HL-60/S4 treated with phorbol 12-myristate 13-acetate at 8.2 ng/mL for 4 days and 3 days (cell line): ENCODE measurements around the gene LONRF2.

Experiments
- in situ Hi-C: fragments of 300-500 bp; cut with MboI; formaldehyde crosslinking; loops from 2 replicates; pipeline ENCODE4 v1.15.0; 2022; ENCODE audit warnings: low sequenced_read_pairs

The LONRF2 gene

GRCh38 chr2:100276716-100277115 lies 45.6 kb downstream of the LONRF2 start:
- in situ Hi-C loops, result no loop called here

DNA sequence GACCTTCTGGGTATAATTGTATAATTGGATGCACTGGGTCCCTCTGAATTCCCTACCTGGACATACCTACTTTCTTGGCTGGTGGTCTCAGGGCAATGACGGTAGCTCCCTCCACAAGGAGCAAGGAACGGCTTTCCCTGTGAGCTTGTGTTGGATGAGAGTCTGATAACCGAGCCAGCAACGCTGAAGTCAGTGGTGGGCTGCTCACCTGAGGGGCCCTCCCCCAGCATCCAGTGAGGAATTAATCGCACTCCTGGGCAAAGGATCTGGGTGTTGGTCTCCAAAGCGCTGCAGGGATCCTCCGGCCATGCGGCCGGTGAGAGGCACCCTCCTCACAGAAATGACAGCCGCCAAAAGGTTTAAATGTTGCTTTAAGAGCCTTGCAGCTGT lies 47.1 kb downstream of the LONRF2 start:
- in situ Hi-C loops, result no loop called here

GRCh38 chr2:100274566-100275199 lies 47.6 kb downstream of the LONRF2 start:
- in situ Hi-C loops, result loop anchor here (25.0 kb wide), 1 partner anchor 263 kb away; no protein-coding TSS in a partner anchor

DNA sequence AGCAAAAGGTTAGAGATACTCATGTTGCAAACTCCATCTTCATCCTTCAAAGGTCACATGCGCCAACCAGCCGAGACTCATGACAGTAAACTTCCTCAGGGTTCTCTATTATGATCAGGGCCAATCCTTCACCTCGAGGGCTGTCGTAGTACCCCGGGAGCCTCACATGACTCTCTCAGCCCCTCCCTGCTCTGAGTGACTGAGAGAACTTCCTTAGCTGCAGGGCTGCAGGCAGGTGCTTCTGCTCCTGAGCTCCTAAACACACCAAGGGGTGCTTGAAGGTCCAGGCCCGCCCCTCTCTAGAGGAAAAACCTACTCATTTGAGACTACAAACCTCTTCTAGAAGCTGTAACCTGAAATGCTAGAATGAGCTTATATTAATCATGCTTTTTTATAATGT lies 48.2 kb downstream of the LONRF2 start:
- in situ Hi-C loops, result loop anchor here (25.0 kb wide), 1 partner anchor 263 kb away; no protein-coding TSS in a partner anchor

GRCh38 chr2:100273387-100273786 lies 48.9 kb downstream of the LONRF2 start:
- in situ Hi-C loops, result loop anchor here (25.0 kb wide), 1 partner anchor 264 kb away; no protein-coding TSS in a partner anchor

DNA sequence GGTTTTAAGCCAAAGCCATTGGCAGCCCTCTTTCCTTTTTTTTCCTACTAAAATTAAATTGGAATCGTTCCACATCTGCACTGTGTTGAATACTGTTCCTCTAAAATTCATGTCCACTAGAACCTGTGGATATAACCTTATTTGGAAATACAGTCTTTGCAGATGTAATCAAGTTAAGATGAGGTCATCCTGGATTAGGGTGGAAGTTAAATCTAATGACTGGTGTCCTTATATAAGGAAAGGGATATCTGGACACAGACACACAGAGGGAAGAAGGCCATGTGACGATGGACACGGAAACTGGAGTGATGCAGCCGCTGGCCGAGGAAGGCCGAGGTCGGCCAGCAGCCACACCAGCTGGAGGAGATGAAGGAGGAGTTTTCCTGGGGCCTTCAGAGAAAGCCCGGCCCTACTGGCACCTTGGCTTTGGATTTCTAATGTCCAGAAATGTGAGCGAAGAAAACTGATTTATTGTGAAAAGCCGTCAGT lies 49.4 kb downstream of the LONRF2 start:
- in situ Hi-C loops, result loop anchor here (25.0 kb wide), 1 partner anchor 264 kb away; no protein-coding TSS in a partner anchor

- in situ Hi-C loops, result loop anchor here (25.0 kb wide), 1 partner anchor 266 kb away; no protein-coding TSS in a partner anchor
Observed at GRCh38 chr2:100271210-100271609, 51.1 kb downstream of the LONRF2 start.

GRCh38 chr2:100270381-100271146 lies 51.7 kb downstream of the LONRF2 start:
- in situ Hi-C loops, result loop anchor here (25.0 kb wide), 1 partner anchor 267 kb away; no protein-coding TSS in a partner anchor

- in situ Hi-C loops, result loop anchor here (25.0 kb wide), 1 partner anchor 267 kb away; no protein-coding TSS in a partner anchor
Observed at GRCh38 chr2:100269889-100270288, 52.4 kb downstream of the LONRF2 start.

DNA sequence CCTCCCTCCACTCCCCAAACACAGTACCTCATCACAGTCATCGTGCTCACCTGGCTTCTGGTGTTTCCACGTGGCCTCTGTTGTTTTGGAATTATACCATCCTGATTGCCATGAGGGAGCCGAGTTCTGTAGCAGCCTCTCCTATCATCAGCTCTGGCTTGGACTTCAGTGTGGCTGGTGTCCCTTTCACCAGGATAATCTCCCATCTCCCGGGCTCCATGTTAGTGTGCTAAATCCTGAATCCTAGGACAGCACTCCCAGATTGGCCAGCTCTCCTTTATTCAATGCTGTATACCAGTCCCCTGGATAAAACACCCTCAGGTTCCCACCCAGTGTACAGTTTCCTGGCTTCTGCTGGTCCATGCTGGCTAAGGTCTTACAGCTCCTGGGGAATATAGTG lies 53.3 kb downstream of the LONRF2 start:
- in situ Hi-C loops, result loop anchor here (25.0 kb wide), 1 partner anchor 268 kb away; no protein-coding TSS in a partner anchor

DNA sequence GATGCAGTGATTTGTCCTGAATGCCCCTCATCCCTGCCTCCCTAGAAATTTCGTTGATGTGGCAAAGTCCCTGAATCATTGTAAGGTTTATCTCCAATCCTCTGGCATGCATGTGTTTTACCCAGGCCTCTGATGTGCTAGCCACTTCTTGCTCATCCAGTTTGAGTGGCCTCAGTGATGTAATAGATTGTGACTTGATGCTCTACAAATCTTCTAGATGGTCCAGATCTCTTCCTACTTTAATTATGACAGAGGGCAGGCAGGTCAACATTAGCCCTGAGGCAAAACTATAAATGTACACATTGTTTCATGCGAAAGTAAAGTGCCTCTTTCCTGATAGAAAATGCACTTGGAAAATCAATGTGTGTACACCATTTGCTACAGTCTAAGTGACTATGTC lies 54.5 kb downstream of the LONRF2 start:
- in situ Hi-C loops, result loop anchor here (25.0 kb wide), 1 partner anchor 270 kb away; no protein-coding TSS in a partner anchor

- in situ Hi-C loops, result loop anchor here (25.0 kb wide), 1 partner anchor 271 kb away; no protein-coding TSS in a partner anchor
Observed at GRCh38 chr2:100266126-100266525, 56.2 kb downstream of the LONRF2 start.

DNA sequence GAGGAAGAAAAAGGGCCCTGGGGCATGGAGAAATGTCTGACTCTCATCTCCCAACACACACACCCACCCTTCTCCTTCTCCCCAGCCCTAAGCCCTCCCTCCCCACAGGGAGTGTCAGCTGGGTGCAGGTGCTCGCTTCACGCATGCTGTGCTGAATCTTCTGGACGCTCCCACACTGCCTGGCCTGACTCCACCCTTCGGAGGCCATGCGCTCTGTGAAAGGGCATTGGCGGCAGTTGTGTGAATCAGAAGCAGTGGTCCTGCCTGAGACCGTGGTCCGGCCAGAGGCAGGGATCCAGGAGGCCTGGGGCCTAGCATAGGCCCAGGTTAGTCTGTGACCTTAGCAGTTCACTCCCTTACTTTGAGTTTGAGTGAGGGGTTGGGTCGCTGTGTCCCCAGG lies 57.1 kb downstream of the LONRF2 start:
- in situ Hi-C loops, result loop anchor here (25.0 kb wide), 1 partner anchor 272 kb away; no protein-coding TSS in a partner anchor

GRCh38 chr2:100264651-100265050 lies 57.6 kb downstream of the LONRF2 start:
- in situ Hi-C loops, result loop anchor here (5.0 to 25.0 kb wide), 2 partner anchors 118 to 273 kb away; no protein-coding TSS in a partner anchor

GRCh38 chr2:100264121-100264520 lies 58.2 kb downstream of the LONRF2 start:
- in situ Hi-C loops, result loop anchor here (5.0 to 25.0 kb wide), 2 partner anchors 118 to 273 kb away; no protein-coding TSS in a partner anchor

DNA sequence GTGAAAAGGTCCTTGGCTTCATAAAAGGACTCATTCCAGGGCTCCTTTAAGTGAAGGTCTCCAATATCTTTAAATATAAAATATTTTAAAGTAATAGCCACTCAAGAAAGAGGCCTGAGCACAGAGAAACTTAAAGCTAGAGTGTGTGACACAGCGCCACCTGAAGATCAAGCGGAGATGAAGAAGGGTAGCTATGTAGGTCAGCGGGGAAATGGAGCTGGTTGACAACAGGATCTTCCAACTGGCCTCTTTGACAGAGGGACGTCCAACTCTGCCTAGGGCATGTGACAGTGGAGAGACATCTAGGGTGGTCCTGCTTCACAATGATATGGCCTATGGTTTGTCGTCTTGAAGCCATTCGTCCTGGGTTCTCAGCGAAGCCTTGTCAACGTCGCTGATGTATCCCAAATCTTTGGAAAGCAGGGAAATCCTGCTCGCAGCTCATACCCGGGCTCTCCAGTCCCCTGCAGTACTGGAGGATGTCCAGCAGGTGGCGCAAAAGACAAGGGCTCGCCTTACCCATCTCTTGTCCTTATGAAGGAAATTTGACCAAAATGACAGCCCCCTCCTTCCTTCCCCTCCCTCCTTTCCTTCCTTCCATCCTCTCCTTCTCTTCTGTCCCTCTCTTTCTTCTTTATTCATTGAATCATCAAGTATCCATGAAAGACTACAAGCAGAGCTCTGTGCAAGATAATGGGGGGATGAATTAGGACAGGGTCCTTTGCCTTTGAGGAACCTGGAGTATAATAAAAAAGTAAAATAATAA lies 59.6 kb downstream of the LONRF2 start:
- in situ Hi-C loops, result loop anchor here (5.0 to 25.0 kb wide), 2 partner anchors 120 to 275 kb away; no protein-coding TSS in a partner anchor

GRCh38 chr2:100262046-100262445 lies 60.3 kb downstream of the LONRF2 start:
- in situ Hi-C loops, result loop anchor here (5.0 to 25.0 kb wide), 2 partner anchors 120 to 275 kb away; no protein-coding TSS in a partner anchor

DNA sequence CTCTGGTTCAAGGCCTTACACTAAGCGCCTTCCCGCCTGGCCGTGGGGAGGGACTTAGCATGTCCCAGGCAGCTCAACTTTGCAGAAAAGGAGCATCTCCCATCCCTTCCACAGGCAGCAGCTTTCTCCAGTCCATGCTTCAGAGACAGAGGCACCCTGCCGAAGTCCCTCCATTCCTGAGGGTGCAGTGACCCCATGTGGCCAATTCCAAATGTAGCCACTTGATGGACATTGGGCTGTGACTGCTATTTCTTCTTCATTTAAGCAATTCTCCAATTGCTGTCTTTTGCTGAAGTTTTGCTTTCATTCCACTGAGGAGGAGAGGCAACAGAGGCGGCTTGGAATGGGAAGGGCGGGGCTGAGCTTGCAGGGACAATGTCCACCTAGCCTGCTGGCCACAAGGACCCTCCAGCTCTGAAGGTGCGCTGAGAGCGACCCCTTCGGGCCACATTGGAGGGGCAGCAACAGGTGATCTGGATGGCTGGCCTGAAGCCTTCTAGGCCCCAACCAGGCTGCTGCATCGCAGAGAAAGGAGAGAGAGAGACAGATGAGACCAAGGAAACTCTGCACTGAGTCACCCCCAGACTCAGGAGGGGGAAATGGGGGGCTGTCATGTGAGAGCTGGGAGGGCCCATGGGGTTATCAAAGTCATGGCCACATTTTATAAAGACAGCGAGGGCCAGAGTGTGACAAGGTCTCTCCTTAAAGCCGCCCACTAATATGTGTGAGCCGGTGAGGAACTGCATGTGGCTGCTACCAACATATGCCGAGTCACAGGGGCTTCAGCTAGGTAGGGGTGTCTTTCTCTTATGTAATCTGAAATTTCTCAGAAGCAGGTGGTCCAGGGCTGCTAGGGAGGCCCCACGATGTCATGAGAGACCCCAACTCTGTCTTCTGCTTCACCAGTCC lies 61.3 kb downstream of the LONRF2 start:
- in situ Hi-C loops, result loop anchor here (5.0 to 25.0 kb wide), 2 partner anchors 121 to 276 kb away; no protein-coding TSS in a partner anchor

DNA sequence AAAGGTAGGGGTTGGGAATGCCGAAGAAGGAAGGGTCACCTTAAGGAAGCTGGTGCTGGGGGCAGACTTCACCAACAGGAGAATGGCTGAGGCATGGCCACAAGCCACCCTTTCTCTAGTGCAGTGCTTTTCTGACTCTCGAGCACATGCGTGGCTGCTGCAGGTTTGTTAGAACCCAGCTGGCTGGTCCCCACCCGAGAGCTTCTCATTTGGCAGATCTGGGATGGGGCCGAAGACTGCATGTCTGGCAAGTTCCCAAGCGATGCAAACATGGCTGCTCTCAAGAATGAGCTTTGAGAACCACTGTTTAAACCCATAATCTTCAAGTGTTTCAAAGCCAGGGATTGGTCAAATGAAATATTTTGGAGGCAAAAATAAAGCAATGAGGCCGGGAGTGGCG lies 63.2 kb downstream of the LONRF2 start:
- in situ Hi-C loops, result loop anchor here (25.0 kb wide), 1 partner anchor 278 kb away; no protein-coding TSS in a partner anchor
